HFF-Myc (cell line): Measurements from ENCODE around the gene SMS.

Source experiments
- DNase-seq: peaks from one replicate; pipeline ENCODE4 v3.0.0-alpha.2; 2011; ENCODE audit warnings: low read depth; ENCODE audit errors: extremely low read depth
- H3K4me3 ChIP-seq: replicated peaks from 2 replicates; pipeline ENCODE4 v1.5.1; 2011; ENCODE audit warnings: low read depth, mild to moderate bottlenecking, control low read depth, low read length
- TF ChIP-seq, protein P1 (sequence below): IDR thresholded peaks from 2 replicates; pipeline ENCODE4 v1.5.1; 2012; ENCODE audit warnings: mild to moderate bottlenecking, low read depth, low read length, control low read depth; ENCODE audit errors: missing control alignments

SMS gene

GRCh38 chrX:21973321-21974010 lies 33.0 kb downstream of the SMS start:
- no peak for DNase-seq
- H3K4me3 ChIP-seq, result no peak overlapping the region
- TF ChIP-seq, protein P1, sequence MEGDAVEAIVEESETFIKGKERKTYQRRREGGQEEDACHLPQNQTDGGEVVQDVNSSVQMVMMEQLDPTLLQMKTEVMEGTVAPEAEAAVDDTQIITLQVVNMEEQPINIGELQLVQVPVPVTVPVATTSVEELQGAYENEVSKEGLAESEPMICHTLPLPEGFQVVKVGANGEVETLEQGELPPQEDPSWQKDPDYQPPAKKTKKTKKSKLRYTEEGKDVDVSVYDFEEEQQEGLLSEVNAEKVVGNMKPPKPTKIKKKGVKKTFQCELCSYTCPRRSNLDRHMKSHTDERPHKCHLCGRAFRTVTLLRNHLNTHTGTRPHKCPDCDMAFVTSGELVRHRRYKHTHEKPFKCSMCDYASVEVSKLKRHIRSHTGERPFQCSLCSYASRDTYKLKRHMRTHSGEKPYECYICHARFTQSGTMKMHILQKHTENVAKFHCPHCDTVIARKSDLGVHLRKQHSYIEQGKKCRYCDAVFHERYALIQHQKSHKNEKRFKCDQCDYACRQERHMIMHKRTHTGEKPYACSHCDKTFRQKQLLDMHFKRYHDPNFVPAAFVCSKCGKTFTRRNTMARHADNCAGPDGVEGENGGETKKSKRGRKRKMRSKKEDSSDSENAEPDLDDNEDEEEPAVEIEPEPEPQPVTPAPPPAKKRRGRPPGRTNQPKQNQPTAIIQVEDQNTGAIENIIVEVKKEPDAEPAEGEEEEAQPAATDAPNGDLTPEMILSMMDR, result no peak

GRCh38 chrX:21974011-21974385 lies 33.5 kb downstream of the SMS start:
- no peak for DNase-seq
- H3K4me3 ChIP-seq, result no peak overlapping the region
- TF ChIP-seq, protein P1, result no peak

GRCh38 chrX:21975242-21975641 lies 34.7 kb downstream of the SMS start:
- no peak for DNase-seq
- TF ChIP-seq, protein P1, result no peak
- no peak overlapping the region for H3K4me3 ChIP-seq

GRCh38 chrX:21975812-21976211 lies 35.3 kb downstream of the SMS start:
- no peak overlapping the region for H3K4me3 ChIP-seq
- DNase-seq, result no peak
- TF ChIP-seq, protein P1, result no peak

GRCh38 chrX:21978346-21978745 lies 37.8 kb downstream of the SMS start:
- TF ChIP-seq, protein P1, result no peak
- DNase-seq, result no peak
- H3K4me3 ChIP-seq, result no peak overlapping the region

DNA sequence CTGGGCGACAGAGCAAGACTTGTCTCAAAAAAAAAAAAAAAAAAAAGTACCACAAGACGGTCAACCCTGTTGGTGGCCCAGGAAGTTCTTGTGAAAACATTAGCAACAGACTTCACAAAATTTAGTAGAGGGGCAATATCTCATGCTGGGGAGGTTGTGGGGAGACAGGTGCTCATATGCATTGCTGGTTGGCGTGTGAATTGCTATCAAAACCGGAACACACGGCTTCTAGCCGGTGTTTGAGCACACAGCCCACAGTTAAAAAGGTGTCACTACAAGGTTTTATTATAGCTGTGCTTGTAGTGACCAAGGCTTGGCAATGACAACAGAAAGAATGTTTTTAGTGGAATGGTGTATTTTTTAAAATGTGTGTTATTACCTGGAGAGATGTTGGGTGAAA lies 41.8 kb downstream of the SMS start:
- H3K4me3 ChIP-seq, result no peak overlapping the region
- TF ChIP-seq, protein P1, result no peak
- DNase-seq, result no peak

DNA sequence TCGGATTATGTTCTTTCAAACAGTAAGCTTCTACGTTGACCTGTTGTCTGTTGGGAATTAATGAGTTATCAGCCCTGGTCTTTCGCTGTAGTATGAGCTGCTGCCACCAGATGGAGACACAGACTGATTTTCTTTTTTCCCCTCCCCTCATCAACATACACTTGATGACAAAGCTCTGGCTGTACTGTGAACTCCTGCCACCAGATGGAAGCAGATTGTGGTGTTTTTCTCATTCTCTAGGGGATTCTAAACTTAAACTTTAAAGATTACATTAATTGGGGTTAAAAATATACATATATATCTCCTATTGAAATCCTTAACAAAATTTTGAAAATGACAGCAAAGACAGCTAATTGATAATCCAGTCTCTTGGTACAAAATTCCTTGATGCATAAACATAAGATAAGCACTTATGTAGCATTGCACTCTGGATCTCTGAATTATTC lies 44.8 kb downstream of the SMS start:
- DNase-seq, result peak; percentile 56
- H3K4me3 ChIP-seq, result no peak overlapping the region
- TF ChIP-seq, protein P1, result peak; percentile 71
